ENCODE measurements around the gene PIGP.
A peak's percentile ranks its signal among the peaks of the same experiment; 100 is the strongest.
"Not testable (repeated sequence)": the region's sequence is repeated elsewhere in the genome, so short reads cannot be mapped to it uniquely, and the experiment has no call there.

PIGP gene

DNA sequence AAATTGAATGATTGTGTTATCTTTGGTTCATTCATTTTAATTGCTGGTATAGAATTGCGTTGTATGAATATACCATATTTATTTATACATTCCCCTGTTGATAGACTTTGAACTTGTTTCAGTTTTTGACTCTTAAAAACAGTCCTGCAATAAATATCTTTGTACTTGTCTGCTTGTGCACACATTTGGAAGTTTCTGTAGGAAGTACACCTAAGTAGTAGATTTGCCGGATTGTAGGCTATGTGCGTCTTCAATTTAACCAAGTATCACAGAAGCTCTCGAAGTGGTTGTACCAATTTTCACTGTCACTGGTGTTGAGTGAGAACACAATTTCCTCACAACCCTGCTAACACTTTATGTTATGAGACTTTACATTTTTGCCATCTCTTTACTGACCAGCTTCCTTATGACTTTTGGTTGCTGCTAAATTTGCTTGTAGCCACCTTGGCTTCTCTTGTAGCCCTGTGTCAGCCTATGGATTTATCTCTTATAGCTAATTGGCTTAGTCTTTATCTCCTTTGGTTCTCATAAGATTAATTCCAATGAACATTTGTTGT lies 2.4 kb upstream of the PIGP start:
- DNase-seq: no peak

DNA sequence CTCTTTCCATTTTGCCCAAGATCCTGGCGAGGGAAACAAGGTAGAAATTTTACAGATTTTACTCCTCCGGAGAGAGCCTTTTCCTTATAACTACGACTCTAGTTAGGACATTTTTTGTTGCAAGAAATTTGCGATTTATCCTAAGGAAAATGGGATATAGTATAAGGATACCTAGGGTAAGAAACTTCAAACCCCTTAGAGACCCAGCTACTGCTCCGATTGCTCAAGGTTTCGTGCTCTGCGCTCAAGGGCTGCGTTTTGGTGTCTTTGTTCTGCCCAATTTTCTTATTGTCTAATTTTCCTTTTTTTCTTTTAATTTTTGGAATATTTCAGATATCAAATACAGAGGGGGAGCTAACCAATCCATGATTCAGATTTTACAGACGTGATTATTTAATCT lies 1.7 kb upstream of the PIGP start:
- no peak for DNase-seq

DNA sequence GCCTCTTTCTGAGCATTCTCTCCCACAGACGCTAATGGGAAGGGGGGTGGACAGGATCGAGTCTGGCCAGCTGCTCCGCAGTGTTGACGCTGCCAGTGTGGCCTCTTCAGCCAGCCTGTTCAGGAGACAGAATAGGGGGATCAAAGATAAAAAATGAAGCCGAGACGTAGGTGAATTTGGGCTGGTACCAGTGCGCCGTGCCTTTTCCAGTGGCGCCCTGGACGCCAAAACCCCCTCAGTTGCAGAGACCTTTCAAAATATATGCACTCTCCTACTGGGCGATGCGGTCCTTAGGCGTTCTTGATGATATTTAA lies 1.3 kb upstream of the PIGP start:
- DNase-seq: peak; percentile 56

DNA sequence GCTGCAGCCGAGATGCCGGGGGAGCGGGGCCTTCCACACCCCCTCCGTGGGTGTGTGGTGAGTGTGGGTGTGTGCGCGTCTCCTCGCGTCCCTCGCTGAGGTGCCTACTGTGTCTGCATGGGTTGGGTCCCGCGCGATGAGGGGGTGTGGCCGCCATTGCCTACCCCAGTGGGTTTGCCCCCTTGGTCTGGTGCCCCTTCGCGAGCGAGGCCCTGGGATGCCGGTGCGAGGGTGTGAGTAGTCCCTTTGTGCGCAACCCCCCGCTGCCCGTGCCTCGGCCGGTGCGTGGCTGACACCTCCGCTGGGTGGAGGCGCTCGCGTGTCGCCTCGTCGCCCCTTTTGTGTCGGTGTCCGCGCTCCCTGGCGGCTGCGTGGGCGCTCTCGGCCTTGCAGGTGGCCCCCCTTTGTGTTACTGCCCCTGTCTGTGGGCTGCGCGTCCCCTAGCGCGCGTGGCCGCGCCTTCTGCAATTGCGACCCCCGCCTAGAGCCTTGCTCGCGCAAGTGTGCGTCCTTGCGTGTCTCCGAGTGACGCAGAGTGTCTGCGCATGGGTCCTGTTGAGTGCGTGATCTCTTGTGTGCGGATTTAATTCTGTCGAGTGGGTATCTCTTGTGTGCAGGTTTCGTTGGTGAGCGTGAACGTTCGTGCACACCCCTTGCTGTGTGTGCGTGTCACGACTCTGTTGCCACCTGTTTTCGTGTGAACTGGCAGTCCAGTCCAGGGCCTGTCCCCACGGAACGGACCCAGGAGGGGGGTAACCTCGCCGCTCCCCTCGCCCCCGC lies 736 bp upstream of the PIGP start:
- peak; percentile 69 for DNase-seq

DNA sequence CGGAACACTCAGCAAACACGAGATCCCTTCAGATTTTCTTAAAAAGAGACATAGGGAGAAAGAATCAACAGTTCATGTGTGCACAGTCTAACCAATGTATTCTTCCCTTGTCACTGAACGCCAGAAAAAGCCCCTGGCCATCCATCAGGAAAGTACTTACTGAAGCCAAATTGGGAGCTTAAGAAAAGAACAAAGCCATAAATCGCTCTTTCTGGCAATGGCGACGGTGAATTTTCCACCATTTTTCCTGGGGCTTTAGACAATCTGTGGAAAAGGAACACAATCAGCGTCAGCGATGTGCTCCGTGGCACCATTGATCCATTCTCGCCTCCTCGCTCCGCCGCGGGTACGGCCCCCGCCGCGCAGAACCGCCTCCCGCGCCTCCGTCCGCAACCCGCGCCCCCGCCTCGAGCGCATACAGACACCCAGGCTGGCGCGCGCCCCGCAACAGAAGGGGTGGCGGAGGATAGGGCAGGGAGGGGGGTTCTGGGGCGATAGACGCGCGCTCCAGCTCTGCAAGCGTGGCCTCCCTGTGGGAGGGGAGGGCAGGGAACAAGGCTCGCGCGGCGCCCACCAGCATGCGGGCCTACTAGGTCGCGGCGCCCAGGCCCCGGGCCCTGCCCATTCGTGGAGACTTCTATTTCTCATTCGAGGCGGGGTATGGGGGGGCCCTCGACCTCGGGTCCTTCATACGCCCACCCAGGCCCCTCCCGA lies 440 bp downstream of the PIGP start:
- peak; percentile 85 for DNase-seq

DNA sequence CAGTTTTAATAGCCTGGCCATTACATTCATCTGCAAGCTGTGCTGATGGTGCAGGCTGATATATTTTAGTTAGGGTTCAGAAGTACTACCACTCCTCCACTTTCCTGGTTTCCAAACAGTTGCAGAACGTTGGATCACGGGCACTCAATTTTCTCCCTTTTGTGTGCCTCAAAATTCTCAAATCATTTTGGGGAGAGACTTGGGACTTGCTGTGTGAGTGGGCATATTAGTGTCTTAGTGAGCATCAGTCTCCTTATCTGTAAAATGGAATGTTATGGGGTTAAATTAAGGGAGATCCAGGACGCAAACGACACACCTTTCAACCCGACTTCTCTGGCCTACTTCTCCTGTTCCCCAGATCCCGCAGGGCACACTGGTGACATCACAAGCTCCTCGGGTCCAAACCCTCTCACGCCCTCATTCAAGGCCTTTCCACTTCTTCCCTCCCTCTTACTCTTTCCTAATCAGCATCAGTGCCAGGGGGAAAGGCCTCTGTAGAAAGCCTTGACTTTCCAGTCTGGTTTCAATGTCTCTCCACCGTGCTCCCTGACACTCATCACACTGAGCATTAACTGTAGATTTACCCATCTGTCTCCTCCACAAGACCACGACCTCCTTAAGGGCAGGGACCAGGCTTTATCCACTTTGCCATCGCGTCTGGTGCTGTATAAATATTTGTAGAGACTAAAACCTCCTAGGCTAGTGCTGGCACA lies 1.2 kb downstream of the PIGP start:
- DNase-seq: peak; percentile 34

DNA sequence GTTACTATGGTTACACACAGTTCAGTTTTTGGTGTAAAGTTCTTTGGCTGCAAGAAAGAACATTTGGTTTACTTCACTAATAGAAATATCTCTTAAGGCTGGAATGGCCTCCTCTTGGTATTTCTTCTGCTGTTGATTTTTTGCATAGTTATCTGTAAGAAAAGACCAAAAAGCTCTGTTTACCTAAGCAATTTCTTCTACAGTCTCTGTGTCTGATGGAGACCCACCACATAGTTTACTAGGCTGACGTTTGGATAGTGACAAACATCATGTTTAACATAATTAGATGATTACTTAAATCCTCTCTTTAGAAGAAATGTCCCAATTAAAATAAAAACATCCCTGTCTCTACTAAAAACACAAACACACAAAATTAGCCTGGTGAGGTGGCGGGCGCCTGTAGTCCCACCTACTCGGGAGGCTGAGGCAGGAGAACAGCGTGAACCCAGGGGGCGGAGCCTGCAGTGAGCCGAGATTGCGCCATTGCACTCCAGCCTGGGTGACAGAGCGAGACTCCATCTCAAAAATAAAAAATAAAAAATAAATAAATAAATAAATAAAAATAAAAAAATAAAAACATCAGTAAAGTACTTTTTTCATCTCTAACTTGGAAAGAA lies 7.2 kb downstream of the PIGP start:
- DNase-seq: no peak

DNA sequence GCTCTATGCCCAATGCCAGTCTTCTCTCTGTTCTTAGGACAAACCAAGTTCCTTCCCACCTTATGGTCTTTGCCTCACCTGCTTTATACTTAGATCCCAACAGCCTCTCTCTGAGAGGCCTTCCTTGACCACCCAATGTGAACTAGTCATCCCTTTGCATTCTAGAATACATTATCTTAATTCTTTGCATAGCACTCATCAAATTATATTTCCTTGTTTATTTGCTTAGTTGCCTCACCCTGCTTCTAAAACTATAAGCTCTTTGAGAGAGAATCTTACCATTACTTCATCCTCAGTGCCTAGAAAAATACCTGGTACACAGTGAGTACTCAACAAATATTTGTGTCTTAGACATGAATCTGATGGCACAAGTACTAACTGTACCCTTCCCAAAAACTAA lies 8.0 kb downstream of the PIGP start:
- no peak for DNase-seq

DNA sequence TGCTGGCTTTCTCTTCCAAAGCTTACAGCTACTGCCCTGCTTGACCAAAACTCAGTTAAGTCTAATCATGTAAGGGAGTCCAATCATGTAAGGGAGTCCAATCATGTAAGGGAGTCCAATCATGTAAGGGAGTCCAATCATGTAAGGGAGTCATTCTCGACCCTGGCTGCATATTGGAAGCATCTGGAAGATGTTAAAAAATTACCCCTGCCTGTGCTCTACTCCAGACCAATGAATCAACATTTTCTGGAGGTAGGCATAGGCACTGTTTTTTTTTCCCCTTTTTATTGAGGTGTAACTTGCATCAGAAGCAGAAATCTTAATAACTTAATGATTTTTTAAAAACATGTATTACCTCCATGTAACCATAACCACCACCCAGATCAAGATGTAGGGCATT lies 9.4 kb downstream of the PIGP start:
- DNase-seq: no peak

DNA sequence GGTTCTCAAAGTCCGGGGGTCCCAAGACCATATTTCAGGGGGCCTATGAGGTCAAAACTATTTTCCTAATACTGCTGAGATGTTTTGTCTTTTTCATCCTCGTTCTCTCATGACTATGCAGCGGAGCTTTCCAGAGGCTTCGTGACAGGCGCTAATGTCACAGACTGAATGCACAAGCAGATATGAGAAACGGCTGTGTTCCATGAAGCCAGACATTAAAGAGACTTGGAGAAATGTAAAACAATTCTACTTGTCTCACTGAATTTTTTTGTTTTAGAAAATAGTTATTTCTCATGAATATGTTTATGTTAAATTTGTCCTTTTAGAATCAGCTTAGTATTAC lies 10.3 kb downstream of the PIGP start:
- DNase-seq: no peak

DNA sequence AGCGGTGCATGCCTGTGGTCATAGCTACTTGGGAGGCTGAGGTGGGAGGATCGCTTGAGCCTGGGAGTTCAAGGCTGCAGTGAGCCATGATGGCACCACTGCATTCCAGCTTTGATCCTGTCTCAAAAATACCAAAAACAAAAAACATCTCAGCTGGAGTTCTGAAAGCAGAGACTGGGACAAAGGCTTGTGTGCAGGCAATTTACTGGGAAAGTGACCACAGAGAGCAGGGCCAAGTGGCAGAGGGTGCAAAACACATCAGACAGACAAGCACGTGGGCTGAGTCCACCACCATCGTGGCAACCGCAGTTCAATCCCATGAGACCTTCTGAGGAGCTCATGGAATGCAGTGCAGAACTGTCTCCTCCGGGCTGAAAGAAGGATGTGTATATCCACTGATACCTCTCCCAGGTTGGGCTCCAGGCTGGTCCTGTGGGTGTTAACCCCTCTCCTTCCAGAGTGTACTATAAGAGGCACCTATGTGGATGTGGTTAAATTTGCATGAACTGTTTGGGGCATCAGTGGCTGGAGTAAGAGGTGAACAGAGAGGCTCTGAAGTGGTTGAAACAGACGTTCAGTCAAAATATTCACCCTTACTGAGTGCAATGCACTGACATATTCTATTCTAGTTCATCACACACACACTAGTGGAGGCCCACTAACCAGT lies 10.8 kb downstream of the PIGP start:
- no peak for DNase-seq

DNA sequence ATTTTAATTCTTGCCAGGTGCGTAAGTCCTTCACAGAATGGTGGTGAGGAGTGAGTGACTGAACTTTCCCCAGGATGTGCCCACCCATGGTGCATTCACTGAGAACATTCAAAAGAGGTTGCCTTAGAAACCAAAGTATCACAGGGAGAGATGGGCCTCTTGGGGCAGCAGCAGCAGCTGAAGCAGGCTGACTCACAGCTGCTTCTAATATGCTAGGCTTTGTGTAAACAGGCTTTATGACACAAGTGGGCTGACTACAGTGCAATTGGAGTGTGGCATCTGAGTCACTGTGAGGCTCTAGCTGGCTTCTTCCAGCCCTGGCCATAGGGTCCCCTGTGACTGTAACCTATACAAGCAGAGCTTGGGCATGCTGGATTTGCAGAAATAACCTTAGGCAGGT lies 12.6 kb downstream of the PIGP start:
- DNase-seq: peak; percentile 100

DNA sequence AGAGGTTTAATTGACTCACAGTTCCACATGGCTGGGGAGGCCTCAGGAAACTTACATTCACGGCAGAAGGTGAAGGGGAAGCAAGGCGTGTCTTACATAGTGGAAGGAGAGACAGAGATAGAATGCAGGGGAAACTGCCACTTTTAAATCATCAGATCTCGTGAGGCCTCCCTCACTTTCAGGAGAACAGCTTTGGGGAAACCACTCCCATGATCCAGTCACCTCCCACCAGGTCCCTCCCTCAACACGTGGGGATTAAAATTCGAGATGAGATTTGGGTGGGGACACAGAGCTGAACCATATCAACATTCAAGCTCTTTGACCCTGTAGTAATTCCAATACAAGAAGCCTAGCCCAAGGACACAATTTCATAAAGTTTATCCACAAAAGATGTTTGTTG lies 13.7 kb downstream of the PIGP start:
- no peak for DNase-seq

DNA sequence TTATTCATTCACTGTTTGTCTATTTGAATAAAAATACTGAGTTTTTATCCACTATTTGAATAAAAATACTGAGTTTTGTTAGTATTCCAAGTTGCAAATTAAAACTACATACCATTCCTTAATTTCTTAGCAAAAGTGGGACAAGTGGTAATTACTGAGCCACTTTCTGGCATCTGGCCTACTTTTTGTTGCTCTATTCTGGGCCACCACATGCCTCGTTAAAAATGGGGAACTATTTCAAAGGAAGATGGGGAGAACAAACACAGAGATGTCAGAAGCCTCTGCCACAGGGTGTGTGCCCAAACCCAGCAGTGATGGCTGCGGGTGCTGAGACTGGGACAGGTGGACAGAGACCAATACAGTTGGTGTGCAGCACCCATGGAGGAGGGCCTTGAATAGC lies 14.6 kb downstream of the PIGP start:
- peak; percentile 65 for DNase-seq

DNA sequence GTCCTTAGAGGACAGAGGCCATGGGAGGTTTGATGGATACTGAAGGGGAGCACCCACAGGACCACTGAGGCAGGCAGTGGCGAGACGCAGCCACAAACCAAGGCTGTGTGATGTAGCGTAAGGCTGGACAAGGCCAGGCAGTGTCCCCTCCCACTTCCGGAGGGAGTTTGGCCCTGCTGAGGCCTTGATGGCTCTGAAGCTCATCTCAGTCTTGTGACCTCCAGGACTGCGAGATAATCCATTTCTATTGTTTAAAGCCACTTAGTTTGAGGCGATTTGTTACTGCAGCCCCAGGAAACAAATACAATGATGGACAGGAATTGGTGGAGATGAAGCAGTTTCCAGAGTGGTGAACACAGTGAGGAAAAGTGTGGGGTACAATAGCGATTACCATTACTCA lies 15.3 kb downstream of the PIGP start:
- no peak for DNase-seq

DNA sequence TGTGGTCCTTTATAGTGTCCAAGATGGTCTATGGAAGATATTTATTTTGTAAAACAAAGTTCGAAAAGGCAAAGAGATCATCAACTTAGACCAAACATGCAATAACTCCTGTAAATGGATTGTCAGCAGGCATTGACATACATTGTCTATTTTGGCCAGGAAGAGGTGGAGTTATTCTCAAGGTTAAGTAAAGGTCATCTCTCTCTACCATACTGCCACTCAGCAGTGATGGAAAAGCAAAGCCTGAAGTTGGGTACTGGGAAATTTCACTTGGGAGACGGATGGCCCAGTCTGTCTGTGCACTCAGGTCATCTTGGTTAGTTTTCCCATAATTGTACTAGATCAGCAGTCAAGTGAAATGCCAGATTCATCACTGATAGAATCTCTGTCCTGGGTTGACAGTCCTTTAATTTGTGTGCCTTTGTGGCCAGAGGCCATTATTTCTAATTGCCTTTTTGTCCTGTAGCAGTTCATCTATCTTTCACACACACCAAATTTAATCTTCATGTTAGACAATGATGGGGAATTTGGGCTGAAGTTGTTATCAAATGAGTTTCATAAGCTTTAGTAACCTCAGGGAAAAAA lies 17.5 kb downstream of the PIGP start:
- no peak for DNase-seq

DNA sequence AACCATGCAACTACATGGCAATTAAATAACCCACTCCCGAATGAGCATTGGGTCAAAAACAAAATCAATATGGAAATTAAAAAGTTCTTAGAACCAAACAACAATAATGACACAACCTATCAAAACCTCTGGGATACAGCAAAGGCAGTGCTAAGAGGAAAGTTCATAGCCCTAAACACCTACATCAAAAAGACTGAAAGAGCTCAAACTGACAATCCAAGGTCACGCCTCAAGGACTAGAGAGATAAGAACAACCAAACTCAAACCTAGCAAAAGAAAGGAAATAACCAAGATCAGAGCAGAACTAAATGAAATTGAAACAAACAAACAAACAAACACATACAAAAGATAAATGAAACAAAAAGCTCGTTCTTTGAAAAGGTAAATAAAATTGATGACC lies 23.1 kb downstream of the PIGP start:
- not testable (repeated sequence) for DNase-seq

DNA sequence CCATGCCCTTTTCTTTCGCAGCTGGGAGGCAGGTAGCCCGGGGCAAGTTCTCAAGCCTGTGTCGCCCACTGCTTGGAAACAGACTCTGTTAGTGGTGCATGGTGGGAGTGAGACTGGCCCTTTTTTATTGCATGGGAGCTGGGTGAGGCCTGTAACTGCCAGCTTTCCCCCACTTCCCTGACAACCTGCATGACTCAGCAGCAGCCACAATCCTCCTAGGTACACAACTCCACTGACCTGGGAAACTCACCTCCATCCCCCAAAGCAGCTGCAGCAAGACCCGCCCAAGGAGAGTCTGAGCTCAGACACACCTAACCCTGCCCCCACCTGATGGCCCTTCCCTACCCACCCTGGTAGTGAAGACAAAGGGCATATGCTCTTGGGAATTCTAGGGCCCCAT lies 25.8 kb downstream of the PIGP start:
- DNase-seq: peak; percentile 89

DNA sequence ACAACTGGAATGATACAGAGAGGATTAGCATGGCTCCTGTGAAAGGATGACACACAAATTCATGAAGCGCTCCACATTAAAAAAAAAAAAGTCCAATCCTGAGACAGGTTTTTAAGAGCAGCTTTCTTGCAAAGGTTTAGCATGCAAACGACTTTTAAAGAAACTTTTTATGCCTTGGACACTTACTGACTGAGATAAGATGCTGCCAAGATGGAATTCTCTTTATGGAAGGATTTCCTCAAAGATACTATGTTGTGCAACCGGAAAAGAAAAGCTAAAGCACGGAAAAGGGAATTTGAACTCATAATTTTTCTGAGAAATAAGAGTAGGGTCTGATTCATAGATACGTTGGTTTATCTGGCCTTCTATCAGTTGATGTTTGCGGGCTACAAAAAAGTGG lies 27.3 kb downstream of the PIGP start:
- no peak for DNase-seq

DNA sequence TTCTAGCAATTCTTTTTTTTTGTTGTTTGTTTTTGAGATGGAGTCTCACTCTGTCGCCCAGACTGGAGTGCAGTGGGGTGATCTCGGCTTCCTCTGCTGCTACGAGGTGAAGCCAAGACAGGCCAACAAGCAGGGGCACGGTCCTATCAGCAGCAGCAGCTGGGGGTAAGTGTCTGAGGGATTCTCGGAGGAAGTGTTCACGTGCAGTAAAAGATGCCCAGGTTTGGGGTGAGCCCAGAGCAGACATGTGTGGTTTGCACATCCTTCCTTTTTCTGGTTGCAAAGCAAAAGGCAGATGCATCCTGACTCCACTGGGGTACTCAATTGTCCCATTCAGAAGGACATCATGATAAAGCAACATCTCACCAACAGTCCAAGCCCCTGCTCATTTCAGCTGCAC lies 27.7 kb downstream of the PIGP start:
- no peak for DNase-seq

DNA sequence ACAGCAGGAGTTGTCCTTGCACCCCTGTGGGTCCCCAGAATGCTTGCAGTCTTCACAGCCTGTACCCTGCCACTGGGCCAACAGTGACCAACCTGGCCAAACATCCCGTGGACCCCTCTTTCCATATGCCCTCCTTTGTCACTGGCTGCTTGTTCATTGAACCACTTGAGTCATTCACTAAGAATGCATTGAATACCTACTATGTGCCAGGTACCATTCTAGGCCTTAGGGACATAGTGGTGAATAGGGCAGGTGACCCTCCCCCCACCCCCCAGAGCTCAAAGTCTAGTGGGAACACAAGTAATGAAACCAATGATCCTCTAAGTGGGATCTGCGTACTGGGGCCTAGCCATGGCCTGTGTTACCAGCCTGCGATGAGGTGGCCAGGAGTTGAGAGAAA lies 28.2 kb downstream of the PIGP start:
- DNase-seq: no peak

DNA sequence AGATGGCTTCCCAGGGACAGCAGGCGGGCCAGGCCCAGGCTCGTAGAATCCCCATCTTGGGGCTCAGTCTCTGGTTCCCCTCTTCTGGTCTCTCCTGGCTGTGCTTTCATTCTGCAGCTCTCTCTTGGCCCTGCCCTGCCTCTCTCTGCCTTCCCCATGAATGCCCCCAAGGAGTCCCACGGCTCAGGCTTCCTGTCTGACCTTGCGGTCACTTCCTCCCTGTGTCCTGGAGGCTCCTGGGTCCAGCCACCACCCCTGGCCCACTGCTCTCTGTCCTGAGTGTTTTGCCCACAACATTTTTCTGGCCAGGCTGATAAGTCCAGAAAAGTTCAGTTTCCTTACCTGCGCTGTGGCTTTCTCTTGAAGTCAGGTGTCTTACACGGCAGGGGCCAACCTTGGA lies 29.1 kb downstream of the PIGP start:
- no peak for DNase-seq
